ENCODE data around the gene ADGRL3. TPM values are rescaled to one million over a fixed set of nuclear protein-coding genes. Genes with fewer than 3 reads are reported as not detected.
"Not testable (repeated sequence)": the region's sequence is repeated elsewhere in the genome, so short reads cannot be mapped to it uniquely, and the experiment has no call there.

The ADGRL3 gene
- polyA plus RNA-seq, 2 donors = 0.12 to 0.20 TPM

DNA sequence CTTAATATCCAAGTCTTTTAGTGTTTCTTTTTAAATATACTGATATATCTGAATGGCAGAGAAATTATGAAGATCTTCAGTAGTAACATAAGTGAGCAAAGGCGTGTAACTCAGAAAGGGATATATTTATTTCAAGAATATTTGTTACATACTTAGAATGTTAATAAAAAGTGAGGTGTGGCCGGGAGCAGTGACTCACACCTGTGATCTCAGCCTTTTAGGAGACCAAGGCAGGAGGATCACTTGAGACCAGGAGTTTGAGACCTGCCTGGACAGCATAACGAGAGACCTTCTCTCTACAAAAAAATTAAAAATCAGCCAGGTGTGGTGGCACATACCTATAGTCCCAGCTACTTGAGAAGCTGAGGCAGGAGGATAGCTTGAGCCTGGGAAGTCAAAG is 651.0 kb downstream of the ADGRL3 start:
- H3K27me3 ChIP-seq (ENCODE audit: control insufficient read depth in 1 of 2, insufficient read depth in 2 of 2, low read length in 2 of 2) = no peaks in the 10 kb centered on the region
- 82 to 87% methylated on average over 3 of the region's 3 CpGs for WGBS, 2 donors
- H3K36me3 ChIP-seq (ENCODE audit: control insufficient read depth in 2 of 2, insufficient read depth in 2 of 2, low read length in 1 of 2) = no peaks in the 10 kb centered on the region
- no peaks in the 10 kb centered on the region for H3K9me3 ChIP-seq (ENCODE audit: control insufficient read depth in 2 of 2, insufficient read depth in 1 of 2, low read depth in 1 of 2, low read length in 1 of 2)
- no peak overlapping the region for H3K27ac ChIP-seq (ENCODE audit: low read depth in 2 of 2, low read length in 1 of 2)
- no peaks in the 10 kb centered on the region for H3K4me1 ChIP-seq (ENCODE audit: control insufficient read depth in 2 of 2, insufficient read depth in 2 of 2, low read length in 1 of 2)
- no peak overlapping the region for H3K4me3 ChIP-seq (ENCODE audit: low read depth in 1 of 2, low read length in 2 of 2)

DNA sequence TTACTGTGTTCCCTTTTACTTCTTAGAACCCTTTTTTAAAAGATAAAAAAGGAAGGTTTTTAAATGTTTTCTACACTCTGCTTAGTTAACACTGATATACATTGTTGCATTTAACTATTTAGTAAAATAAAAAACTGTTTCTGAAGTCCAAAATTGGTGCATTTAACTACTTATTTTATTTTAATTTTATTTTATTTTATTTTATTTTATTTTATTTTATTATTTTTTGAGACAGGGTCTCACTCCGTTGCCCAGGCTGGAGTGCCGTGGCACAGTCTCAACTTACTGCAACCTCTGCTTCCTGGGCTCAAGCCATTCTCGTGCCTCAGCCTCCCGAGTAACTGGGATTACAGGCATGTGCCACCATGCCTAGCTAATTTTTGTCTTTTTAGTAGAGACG is 652.0 kb downstream of the ADGRL3 start:
- not testable (repeated sequence) for H3K4me1 ChIP-seq (ENCODE audit: control insufficient read depth in 2 of 2, insufficient read depth in 2 of 2, low read length in 1 of 2); H3K27me3 ChIP-seq (ENCODE audit: control insufficient read depth in 1 of 2, insufficient read depth in 2 of 2, low read length in 2 of 2); H3K27ac ChIP-seq (ENCODE audit: low read depth in 2 of 2, low read length in 1 of 2); H3K36me3 ChIP-seq (ENCODE audit: control insufficient read depth in 2 of 2, insufficient read depth in 2 of 2, low read length in 1 of 2); H3K9me3 ChIP-seq (ENCODE audit: control insufficient read depth in 2 of 2, insufficient read depth in 1 of 2, low read depth in 1 of 2, low read length in 1 of 2); H3K4me3 ChIP-seq (ENCODE audit: low read depth in 1 of 2, low read length in 2 of 2)
- WGBS, 2 donors = 87 to 94% methylated on average over 5 of the region's 5 CpGs

DNA sequence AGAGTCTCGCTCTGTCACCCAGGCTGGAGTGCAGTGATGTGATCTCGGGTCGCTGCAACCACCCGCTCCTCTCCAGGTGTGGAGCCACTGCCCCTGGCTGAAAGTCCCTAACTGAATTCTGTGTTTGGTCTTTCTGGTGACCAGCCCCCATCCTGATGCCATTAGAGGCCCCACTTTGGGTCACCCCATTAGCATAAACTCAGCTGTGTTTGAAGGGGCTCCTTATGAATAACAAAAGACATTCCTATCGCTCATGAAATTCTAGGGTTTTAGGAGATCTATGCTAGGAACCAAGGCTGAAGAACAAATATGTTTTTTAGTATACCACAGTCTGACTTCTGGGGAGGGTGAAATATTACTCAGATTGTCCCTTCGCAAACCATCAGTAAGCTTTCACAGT is 652.9 kb downstream of the ADGRL3 start:
- no peaks in the 10 kb centered on the region for H3K9me3 ChIP-seq (ENCODE audit: control insufficient read depth in 2 of 2, insufficient read depth in 1 of 2, low read depth in 1 of 2, low read length in 1 of 2)
- H3K27ac ChIP-seq (ENCODE audit: low read depth in 2 of 2, low read length in 1 of 2) = no peak overlapping the region
- H3K27me3 ChIP-seq (ENCODE audit: control insufficient read depth in 1 of 2, insufficient read depth in 2 of 2, low read length in 2 of 2) = no peaks in the 10 kb centered on the region
- H3K4me3 ChIP-seq (ENCODE audit: low read depth in 1 of 2, low read length in 2 of 2) = no peak overlapping the region
- WGBS, 2 donors = 94 to 96% methylated on average over 6 of the region's 6 CpGs
- H3K36me3 ChIP-seq (ENCODE audit: control insufficient read depth in 2 of 2, insufficient read depth in 2 of 2, low read length in 1 of 2) = no peaks in the 10 kb centered on the region
- no peaks in the 10 kb centered on the region for H3K4me1 ChIP-seq (ENCODE audit: control insufficient read depth in 2 of 2, insufficient read depth in 2 of 2, low read length in 1 of 2)

DNA sequence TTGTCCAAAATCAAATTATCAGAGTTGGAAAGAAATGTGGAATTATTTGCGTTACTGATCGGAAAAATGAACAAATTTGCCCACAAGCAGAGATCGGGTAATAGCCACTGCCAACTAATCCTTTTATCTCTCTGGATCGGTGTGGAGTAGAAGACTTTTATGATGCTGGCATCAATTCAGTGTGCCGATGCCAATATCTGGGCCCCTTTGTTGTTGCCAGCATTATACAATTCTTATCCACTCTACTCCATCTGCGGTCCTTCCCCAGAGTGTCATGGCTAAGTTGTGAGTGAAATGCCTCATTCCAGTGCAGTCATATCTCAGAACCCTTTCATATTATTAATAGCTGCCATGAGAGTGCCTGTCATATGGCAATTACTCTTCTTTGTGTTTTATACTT is 660.2 kb downstream of the ADGRL3 start:
- H3K9me3 ChIP-seq (ENCODE audit: control insufficient read depth in 2 of 2, insufficient read depth in 1 of 2, low read depth in 1 of 2, low read length in 1 of 2) = no peaks in the 10 kb centered on the region
- H3K27ac ChIP-seq (ENCODE audit: low read depth in 2 of 2, low read length in 1 of 2) = no peak overlapping the region
- 48 to 56% methylated on average over 6 of the region's 6 CpGs for WGBS, 2 donors
- H3K4me3 ChIP-seq (ENCODE audit: low read depth in 1 of 2, low read length in 2 of 2) = no peak overlapping the region
- no peaks in the 10 kb centered on the region for H3K27me3 ChIP-seq (ENCODE audit: control insufficient read depth in 1 of 2, insufficient read depth in 2 of 2, low read length in 2 of 2)
- no peaks in the 10 kb centered on the region for H3K4me1 ChIP-seq (ENCODE audit: control insufficient read depth in 2 of 2, insufficient read depth in 2 of 2, low read length in 1 of 2)
- no peaks in the 10 kb centered on the region for H3K36me3 ChIP-seq (ENCODE audit: control insufficient read depth in 2 of 2, insufficient read depth in 2 of 2, low read length in 1 of 2)

DNA sequence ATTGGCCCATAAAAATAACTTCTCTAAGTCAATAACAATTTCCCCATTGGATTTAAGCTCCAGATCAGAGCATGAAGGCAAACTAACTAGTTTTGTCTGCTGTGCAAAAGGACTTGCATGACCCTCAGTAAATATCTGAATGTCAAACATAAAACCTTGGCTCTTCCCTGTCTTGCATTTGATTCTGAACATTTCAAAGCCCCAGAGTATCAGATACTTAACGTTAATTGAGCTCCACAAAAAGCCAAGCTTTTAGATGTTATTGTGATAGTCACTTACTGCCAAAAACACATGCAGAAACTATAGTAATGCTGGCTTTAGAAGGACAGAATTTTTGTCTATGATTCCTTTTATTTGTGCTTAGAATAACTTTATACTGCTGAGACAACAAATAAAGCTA is 664.2 kb downstream of the ADGRL3 start:
- Histone ChIP-seq H3K4me1 (ENCODE audit: control insufficient read depth in 2 of 2, insufficient read depth in 2 of 2, low read length in 1 of 2) (no peaks in the 10 kb centered on the region), H3K27me3 (ENCODE audit: control insufficient read depth in 1 of 2, insufficient read depth in 2 of 2, low read length in 2 of 2) (no peaks in the 10 kb centered on the region), H3K4me3 (ENCODE audit: low read depth in 1 of 2, low read length in 2 of 2) (no peak overlapping the region), H3K36me3 (ENCODE audit: control insufficient read depth in 2 of 2, insufficient read depth in 2 of 2, low read length in 1 of 2) (no peaks in the 10 kb centered on the region), H3K9me3 (ENCODE audit: control insufficient read depth in 2 of 2, insufficient read depth in 1 of 2, low read depth in 1 of 2, low read length in 1 of 2) (no peaks in the 10 kb centered on the region), H3K27ac (ENCODE audit: low read depth in 2 of 2, low read length in 1 of 2) (no peak overlapping the region)
- 59 to 62% methylated on average over 1 of the region's 1 CpG for WGBS, 2 donors

DNA sequence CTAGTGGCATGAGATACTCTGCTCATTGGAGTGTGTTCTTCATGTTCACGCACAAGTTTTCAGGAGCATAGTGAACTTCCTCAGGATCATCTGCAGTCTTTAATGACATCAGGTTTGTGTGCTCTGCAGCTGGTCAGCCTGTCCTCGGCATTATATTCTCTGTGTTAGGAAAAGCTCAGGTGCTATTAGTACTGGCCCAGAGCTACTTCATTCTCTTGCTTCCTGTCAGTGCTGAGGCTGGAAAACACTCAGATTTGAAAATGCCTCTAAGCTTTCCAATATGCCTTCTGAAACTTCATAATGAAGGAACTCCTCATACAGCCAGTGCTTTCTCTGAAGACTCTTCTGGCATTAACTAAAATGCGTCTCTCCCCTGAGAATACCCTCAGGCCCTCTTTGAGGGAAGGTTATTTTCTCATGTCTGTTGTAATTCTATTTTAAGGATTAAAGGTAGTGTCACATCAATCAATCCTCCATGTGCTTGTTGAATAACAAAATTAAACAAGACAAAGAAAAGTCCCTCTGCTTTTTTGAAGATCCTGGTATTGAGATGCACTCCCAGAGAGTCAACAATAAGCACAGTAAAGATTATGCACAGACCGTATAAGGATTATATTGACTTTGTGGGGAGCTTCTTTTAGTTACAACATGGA is 666.4 kb downstream of the ADGRL3 start:
- no peaks in the 10 kb centered on the region for H3K9me3 ChIP-seq (ENCODE audit: control insufficient read depth in 2 of 2, insufficient read depth in 1 of 2, low read depth in 1 of 2, low read length in 1 of 2)
- 47 to 63% methylated on average over 4 of the region's 4 CpGs for WGBS, 2 donors

DNA sequence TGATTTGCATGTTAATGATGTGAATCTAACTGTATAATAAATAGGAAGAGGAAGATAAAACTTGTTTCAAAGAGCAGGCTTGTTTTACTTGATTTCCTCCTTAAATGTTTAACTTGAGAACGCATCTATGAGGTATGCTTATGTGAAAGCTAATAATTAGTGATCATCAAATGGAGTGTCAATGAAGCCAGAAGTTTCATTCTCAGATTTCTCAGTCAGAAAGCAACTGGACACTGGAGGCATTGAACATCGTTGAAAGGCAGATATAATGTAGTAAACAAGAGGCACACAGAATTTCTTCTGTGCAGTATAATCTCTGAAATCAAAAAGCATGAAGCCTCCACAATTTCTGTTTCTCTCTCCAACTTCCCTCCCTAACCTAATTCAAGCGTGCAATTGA is 672.9 kb downstream of the ADGRL3 start:
- 58 to 70% methylated on average over 3 of the region's 3 CpGs for WGBS, 2 donors

More for the DNA sequence above, 666.4 kb downstream of the ADGRL3 start:
- Histone ChIP-seq H3K27me3 (ENCODE audit: control insufficient read depth in 1 of 2, insufficient read depth in 2 of 2, low read length in 2 of 2) (no peaks in the 10 kb centered on the region), H3K4me3 (ENCODE audit: low read depth in 1 of 2, low read length in 2 of 2) (no peak overlapping the region), H3K36me3 (ENCODE audit: control insufficient read depth in 2 of 2, insufficient read depth in 2 of 2, low read length in 1 of 2) (no peaks in the 10 kb centered on the region), H3K27ac (ENCODE audit: low read depth in 2 of 2, low read length in 1 of 2) (no peak overlapping the region), H3K4me1 (ENCODE audit: control insufficient read depth in 2 of 2, insufficient read depth in 2 of 2, low read length in 1 of 2) (no peaks in the 10 kb centered on the region)

DNA sequence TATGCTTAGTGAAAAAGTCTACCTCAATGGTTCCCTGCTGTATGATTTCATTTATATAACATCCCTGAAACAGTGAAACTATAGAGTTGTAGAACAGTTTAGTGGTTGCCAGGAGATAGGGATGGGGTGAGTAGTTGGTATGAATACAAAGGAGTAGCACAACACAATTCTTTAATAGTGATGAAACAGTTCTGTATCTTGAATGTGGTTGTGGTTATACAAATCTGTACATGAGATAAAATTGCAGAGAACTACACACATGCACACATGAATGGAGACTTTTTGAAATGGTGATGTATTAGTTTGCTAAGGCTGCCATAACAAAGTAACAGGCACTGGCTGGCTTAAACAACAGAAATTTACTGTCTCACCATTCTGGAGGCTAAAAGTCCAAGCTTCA is 677.1 kb downstream of the ADGRL3 start:
- H3K27me3 ChIP-seq (ENCODE audit: control insufficient read depth in 1 of 2, insufficient read depth in 2 of 2, low read length in 2 of 2) = no peaks in the 10 kb centered on the region
- H3K27ac ChIP-seq (ENCODE audit: low read depth in 2 of 2, low read length in 1 of 2) = no peak overlapping the region
- H3K36me3 ChIP-seq (ENCODE audit: control insufficient read depth in 2 of 2, insufficient read depth in 2 of 2, low read length in 1 of 2) = no peaks in the 10 kb centered on the region
- no peaks in the 10 kb centered on the region for H3K4me1 ChIP-seq (ENCODE audit: control insufficient read depth in 2 of 2, insufficient read depth in 2 of 2, low read length in 1 of 2)
- peaks cover 0 to 2% of the 10 kb centered on the region in 2 donors for H3K9me3 ChIP-seq (ENCODE audit: control insufficient read depth in 2 of 2, insufficient read depth in 1 of 2, low read depth in 1 of 2, low read length in 1 of 2)
- H3K4me3 ChIP-seq (ENCODE audit: low read depth in 1 of 2, low read length in 2 of 2) = no peak overlapping the region

More for the DNA sequence above, 672.9 kb downstream of the ADGRL3 start:
- H3K4me1 ChIP-seq (ENCODE audit: control insufficient read depth in 2 of 2, insufficient read depth in 2 of 2, low read length in 1 of 2) = no peaks in the 10 kb centered on the region
- H3K27me3 ChIP-seq (ENCODE audit: control insufficient read depth in 1 of 2, insufficient read depth in 2 of 2, low read length in 2 of 2) = no peaks in the 10 kb centered on the region
- H3K4me3 ChIP-seq (ENCODE audit: low read depth in 1 of 2, low read length in 2 of 2) = no peak overlapping the region
- H3K9me3 ChIP-seq (ENCODE audit: control insufficient read depth in 2 of 2, insufficient read depth in 1 of 2, low read depth in 1 of 2, low read length in 1 of 2) = peaks cover 0 to 2% of the 10 kb centered on the region in 2 donors
- H3K27ac ChIP-seq (ENCODE audit: low read depth in 2 of 2, low read length in 1 of 2) = no peak overlapping the region
- H3K36me3 ChIP-seq (ENCODE audit: control insufficient read depth in 2 of 2, insufficient read depth in 2 of 2, low read length in 1 of 2) = no peaks in the 10 kb centered on the region

DNA sequence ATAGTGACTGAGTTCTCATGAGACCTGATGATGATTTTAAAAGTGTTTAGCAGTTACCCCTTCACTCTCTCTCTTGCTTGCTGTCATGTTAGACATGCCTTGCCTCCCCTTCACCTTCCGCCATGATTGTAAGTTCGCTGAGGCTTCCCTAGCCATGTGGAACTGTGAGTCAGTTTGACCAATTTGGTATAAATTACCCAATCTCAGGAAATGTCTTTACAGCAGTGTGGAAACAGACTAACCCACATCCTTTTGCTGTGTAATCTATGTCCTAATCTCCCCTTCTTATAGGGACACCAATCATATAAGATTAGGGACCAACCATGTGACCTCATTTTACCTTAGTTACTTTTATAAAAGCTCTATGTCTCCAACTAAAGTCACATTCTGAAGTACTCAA is 677.8 kb downstream of the ADGRL3 start:
- 74 to 86% methylated on average over 2 of the region's 2 CpGs for WGBS, 2 donors
- Histone ChIP-seq H3K36me3 (ENCODE audit: control insufficient read depth in 2 of 2, insufficient read depth in 2 of 2, low read length in 1 of 2) (no peaks in the 10 kb centered on the region), H3K4me3 (ENCODE audit: low read depth in 1 of 2, low read length in 2 of 2) (no peak overlapping the region), H3K4me1 (ENCODE audit: control insufficient read depth in 2 of 2, insufficient read depth in 2 of 2, low read length in 1 of 2) (no peaks in the 10 kb centered on the region), H3K9me3 (ENCODE audit: control insufficient read depth in 2 of 2, insufficient read depth in 1 of 2, low read depth in 1 of 2, low read length in 1 of 2) (peaks cover 0 to 2% of the 10 kb centered on the region in 2 donors), H3K27me3 (ENCODE audit: control insufficient read depth in 1 of 2, insufficient read depth in 2 of 2, low read length in 2 of 2) (no peaks in the 10 kb centered on the region), H3K27ac (ENCODE audit: low read depth in 2 of 2, low read length in 1 of 2) (no peak overlapping the region)

DNA sequence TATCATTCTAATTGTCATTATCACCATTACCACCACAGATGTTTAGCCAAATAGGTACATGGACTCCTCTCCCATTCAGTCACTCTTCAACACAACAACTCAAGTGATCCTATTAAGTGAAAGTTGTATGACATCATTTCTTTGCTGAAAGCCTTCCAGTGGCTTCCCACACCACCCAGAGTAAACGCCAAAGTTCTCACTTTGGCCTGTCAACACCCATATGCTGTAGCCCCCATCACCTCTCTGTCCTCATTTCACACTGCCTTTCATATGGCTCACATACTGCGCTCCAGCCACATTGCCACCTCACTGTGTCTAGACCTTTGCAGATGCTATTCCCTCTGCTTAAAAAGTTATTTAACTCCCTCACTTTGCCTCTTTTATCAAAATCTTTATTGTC is 682.3 kb downstream of the ADGRL3 start:
- 70 to 80% methylated on average over 2 of the region's 2 CpGs for WGBS, 2 donors
- no peaks in the 10 kb centered on the region for H3K4me1 ChIP-seq (ENCODE audit: control insufficient read depth in 2 of 2, insufficient read depth in 2 of 2, low read length in 1 of 2)
- H3K9me3 ChIP-seq (ENCODE audit: control insufficient read depth in 2 of 2, insufficient read depth in 1 of 2, low read depth in 1 of 2, low read length in 1 of 2) = no peaks in the 10 kb centered on the region
- no peak overlapping the region for H3K4me3 ChIP-seq (ENCODE audit: low read depth in 1 of 2, low read length in 2 of 2)
- H3K27me3 ChIP-seq (ENCODE audit: control insufficient read depth in 1 of 2, insufficient read depth in 2 of 2, low read length in 2 of 2) = no peaks in the 10 kb centered on the region
- no peak overlapping the region for H3K27ac ChIP-seq (ENCODE audit: low read depth in 2 of 2, low read length in 1 of 2)
- no peaks in the 10 kb centered on the region for H3K36me3 ChIP-seq (ENCODE audit: control insufficient read depth in 2 of 2, insufficient read depth in 2 of 2, low read length in 1 of 2)
